Activated naive CD4-positive, alpha-beta T cell treated with Interleukin-2 at 50 U/mL for 16 hours (primary cell): ENCODE data around the gene GLI3.
"Not testable (repeated sequence)": the region's sequence is repeated elsewhere in the genome, so short reads cannot be mapped to it uniquely, and the experiment has no call there.

Experiments
- DNase-seq: peaks from one replicate; pipeline ENCODE4 v3.0.0-alpha.2; 2020

Gene GLI3

DNA sequence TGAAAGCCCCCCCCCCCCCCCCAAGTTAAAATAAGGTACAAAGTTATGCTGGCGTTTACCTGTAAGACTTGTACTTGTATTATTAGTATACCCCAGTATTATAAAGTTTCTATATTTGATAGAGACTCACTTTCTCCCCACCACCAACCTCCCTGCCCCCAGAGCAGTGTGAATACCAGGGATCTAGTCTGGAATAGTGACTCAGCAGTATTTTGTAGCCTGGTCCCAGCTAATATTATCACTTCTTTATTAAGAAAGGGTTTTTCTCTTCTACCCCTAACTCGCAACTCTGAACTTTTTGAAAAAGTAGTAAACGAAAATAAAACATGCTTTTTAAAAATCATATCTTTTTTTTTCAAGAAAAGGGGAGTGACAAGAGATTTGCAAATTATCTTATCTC lies 26.7 kb downstream of the GLI3 start:
- no peak for DNase-seq

DNA sequence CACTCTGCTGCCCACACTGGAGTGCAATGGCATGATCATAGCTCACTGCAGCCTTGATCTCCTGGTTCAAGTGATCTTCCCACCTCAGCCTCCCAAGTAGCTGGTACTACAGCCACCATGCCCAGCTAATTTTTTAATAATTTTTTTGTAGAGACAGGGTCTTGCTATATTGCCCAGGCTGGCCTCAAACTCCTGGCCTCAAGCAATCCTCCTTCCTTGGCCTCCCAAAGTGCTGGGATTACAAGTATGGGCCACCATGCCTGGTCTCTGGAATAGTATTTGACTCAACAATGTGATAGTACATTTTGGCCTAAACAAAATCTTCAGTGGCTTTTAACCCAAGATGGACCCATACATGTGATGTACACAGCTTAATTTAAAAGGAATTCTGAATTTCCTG lies 27.9 kb downstream of the GLI3 start:
- DNase-seq: not testable (repeated sequence)

DNA sequence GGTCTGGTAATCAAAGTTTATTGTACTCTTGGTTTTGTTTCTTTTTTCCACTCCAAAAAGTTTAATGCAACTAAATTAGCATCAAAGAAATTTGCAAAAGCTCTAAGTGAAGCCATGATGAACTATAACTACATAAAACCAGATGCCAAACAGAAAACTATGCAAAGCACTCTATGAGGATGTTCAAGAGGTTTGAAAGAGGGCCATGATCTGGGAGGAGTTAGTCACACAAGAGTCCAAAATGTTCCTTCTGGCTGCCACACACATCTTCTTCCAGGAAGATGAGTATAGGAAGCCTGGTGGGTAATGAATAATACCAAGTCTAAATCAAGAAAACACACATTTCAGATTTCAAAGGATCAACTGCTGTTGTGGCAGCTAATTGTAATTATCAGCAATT lies 28.4 kb downstream of the GLI3 start:
- DNase-seq: no peak

DNA sequence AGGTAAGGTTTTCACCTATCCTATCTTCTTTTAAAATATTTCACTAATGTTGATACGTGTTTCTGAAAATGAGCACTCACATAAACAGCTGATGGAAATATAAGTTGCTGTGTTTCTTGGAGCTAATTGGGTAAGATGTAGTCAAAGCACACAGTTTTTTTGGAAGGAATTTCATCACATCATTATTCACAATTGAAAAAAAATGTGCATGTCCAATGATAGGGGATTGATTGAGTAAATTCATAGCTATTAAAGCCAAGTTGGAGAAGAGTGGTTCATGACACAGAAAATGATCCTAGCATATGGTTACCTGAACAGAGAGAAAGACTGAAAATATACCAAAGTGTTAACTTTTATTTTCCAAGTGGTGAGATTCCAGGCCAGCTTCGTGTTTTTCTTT lies 29.6 kb downstream of the GLI3 start:
- no peak for DNase-seq

DNA sequence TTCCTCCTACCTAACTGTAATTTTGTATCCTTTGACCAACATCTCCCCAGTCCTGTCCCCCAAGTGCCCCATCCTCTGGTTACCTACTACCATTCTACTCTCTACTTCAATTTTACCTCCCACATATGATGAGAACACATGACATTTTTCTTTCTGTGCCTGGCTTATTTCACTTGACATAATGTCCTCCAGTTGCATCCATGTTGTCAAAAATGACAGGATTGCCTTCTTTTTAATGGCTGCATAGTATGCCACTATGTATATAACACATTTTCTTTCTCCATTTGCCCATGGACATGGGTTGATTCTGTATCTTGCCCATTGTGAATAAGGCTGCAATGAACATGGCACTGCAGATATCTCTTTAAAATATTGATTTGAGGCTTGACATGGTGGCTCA lies 33.7 kb downstream of the GLI3 start:
- no peak for DNase-seq

DNA sequence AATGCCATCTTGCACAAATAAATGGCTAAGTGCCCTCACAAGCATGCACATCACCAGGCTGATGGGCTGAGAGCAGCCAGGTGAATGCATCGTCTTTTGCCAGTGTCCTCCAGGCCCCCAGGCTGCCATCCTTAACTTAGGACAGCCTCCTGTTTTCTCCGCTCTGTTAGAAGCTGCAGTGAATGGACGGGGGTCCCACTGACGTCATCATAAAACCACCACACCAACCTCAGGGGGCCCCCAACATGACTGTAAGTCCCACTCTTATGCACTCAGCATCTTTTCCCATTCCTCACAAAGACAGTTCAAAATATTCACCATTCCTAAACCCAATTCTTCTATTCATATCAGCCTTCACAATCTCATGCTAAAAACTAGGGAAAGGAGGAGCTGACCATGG lies 34.4 kb downstream of the GLI3 start:
- DNase-seq: no peak

DNA sequence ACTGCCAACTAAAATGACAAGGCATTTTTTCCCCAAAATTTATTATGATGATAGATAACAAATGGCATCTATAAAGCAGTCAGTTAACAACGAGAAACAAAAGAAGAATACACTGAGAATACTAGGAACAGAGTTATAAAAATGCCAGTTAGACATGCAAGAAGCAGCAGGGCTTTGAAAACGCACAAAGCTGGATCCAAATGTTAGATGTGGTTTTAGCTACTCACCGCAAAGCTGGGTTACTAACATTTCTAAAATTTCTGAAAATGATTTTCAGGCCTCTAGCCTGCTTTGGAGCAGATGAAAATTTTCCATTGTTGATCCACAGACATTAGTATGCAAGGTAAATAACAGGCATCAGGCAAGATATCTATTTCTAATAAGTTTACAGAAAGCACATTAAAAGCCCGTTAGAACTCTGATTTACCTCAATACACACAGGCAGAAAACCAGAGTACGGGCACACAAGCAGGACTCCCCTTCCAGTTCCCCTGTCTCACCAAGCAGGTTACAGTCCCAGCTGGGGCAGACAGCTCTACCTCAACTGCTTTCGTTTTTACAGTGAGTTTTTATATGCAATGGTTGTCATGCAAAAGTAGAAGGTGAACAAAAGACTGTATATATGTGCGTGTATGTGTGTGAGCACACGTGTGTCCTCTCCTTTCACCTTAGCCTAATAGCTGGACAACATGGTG lies 37.9 kb downstream of the GLI3 start:
- DNase-seq: no peak

DNA sequence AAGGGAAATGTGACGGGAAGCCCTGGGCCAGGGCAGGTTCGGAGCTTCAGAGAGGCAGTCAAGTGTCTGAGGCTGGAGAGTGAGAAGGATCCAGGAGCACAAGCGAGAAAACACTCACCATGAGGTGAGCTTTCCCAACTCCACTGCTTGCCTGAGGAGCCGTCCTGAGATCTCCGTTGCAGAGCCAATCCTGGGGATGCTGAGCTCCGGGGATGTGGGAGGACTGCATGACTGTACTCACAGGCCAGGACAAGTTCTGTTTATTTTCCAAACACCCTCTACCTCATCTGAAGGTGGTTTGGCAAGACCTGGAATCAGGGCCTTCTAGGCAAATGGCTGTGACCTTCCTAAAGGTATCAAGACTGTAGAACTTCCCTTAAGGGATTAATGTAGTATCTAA lies 38.7 kb downstream of the GLI3 start:
- no peak for DNase-seq

DNA sequence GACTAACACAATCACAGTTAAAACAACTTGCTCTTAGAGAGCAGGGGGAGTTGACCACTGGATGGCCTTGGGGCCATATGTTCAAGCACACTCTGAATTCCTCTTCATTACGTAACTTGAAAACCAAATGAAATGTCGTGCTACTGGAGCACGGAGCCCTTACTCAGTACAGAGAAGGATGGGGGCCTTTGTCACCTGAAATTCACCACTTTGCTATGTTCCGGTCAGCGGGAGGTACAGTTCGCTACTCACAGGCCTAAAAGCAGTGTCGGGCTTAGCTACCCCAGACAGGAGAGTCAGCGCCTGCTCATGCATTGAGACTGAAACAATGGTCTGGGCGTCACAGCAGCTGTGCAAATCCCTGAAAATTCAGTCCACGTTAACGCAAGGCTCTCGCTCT lies 39.6 kb downstream of the GLI3 start:
- no peak for DNase-seq

DNA sequence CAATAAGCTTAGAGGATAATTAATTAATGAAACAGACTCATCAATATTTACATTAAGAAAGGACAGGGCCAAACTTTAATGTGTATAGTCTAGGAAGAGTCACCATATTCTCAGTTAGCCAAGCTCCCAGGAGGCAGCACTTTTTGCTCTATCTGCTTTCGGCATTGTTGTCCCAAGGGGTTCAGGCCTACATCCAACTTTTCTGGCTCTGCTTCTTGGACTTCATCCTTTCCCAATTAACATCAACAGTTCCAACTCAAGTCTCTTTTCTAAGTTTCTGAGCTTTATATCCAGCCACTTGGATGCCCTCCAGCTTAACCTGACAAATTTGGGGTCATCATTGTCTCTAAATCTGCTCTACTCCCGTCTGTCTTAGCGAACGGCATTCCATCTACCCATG lies 42.8 kb downstream of the GLI3 start:
- no peak for DNase-seq

DNA sequence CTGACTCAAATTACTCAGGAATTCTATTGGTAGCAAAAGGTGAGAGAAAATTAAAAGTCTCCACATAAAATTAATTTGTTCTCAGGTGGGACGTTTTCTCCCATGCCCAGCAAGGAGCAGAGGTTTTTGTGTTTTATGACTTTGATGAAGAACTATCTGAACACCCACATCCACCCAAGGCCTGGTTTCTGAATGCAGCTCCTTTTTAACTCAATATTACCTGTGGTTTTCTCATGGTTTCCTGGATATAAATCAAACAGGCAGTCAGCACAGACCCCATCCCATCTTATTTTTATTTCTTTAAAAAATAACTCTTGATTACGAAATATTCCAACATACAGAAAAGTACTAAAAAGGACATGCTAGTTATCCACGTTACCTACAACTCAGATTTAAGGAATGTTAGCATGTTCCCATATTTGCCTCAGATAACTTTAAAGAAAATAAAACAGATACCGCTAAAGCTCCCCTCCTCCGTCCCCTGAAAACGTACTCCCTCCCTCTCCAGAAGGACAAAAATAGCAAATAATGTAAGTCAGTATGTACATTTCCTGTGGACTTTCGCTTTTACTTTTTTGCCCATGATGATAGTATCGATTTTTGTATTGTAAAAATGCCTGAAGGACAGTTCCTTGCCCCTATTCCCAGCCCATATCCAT lies 43.4 kb downstream of the GLI3 start:
- no peak for DNase-seq

DNA sequence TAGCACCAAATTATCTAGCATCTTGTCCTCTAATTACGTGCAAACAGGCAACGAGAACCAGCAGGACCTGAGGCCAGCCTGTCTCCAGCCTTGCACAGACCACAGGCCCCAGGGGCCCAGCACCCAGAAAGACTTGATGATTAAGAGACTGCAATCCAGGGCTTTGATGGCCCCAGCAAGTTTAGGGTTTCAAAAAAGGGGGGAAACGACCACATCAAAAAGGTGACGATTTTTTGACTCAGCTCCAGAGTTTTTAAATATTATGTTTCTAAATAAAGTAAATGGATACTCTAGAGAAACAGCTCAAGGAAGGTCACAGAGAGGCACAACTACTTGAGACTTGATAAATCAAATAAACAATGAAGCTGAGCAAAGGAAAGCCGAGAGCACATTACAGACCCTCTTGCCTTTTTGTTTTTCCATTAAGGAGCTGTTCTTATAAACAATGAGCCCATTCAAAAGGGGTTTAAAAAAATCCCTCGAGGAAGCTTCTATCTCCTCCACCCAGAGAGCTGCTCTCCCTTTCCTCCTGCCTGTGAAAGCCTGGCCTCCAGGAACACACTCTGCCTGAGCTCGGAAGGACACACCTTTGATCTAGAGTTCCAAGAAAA lies 44.1 kb downstream of the GLI3 start:
- DNase-seq: no peak

DNA sequence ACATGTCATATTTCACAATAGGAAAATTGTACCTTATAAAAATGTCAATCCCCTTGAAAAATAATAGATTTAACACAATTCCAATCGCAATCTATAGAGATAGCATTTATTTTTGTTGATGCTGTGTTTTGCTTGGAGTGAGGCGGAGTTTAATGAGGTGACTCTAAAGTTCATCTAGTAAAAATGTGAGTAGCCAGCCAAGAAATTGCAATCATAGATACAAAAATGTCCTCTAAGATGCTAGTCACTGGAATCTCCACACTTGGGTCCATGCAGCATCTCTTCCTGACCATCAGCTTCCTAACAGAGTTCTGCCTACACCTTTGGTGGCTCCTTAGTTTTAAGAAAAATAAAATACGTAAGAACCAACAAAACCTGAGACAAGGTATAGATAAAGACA lies 44.9 kb downstream of the GLI3 start:
- no peak for DNase-seq

DNA sequence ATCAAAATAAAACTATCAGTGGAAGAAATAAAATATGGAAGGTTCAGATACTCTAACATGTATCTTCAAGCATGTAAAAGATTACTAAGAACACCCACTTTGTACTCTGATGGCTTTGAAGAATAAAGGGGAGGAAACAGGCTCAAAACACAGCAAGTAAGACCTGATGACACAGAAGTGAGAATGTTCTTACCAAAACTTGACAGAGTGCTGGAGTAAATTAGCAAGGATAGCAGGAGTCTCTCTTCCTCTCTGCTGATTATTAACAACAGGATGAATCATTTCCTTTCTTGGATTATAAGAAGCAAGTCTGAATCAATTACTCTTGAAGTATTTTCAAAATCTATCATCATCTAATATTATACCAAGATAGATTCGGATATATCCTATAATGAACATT lies 47.5 kb downstream of the GLI3 start:
- no peak for DNase-seq

DNA sequence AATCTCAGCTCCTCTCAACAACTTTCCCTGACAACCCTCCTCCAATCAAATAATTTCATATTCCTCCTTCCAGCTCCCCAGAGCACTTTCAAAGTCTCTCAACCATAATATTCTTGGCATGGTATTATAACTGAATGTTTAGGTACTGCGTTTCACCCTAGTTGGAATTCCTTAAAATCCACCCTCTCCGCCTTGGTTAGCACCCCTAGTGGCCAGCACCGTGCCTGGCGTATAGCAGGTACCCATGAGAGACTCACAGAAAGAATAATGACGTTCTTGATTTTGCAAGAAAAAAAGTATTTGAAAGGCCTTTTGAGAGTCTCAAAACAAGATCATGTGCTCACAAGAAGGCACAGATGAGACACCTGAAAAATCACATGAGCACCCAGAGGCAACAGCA lies 50.9 kb downstream of the GLI3 start:
- no peak for DNase-seq

DNA sequence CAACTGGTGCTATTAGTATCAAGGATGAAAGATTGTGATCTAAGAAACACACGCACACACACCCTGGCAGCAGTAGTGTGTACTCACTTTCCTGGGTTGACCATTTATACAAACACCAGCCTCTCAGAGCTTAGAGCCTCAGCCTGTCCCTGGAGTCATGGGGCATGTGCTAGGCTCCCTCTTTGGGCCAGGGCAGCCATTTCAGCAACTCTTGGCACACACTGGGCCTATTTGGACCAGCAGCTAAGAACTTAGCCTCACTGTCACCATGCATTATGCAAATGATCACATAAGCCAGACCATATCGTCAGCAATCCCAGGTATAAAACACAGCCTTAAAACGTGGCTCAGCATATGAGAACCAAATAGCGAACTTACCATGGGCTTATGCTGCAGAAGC lies 51.3 kb downstream of the GLI3 start:
- DNase-seq: no peak

DNA sequence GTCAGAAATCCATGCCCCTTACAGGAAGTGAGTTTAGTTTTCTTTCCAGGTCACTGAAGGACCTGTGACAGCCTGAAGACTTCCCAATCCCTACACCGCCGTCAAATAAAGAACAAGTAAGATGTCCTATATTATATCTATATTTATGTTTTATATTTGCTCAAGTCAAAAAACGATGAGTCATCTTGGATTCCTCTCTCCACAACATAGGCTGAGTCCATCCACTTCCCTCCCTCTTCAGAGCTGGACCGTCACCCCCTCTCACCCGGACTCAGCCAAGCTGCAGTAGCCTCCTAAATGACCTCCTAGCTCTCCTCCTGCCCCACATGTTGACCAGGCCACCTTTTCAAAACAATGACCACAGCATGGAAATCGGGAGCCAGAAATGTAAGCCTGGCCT lies 53.5 kb downstream of the GLI3 start:
- DNase-seq: no peak

DNA sequence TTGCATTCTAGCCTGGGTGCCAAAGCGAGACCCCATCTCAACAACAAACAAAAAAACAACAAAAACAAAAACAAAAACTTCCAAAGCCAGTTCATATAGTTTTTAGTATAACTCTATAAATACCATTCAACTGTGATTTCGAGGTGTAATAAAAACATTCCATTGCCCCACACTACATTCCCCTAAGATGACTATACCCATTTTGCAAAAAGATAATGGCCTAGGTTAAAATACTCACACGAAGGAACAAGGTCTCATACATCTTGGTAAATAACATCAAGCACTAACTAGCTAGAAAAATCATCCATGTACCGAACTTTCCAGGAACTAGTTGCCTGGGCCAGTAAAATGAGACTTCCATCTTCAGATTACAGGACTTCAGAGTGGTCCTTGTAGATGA lies 55.4 kb downstream of the GLI3 start:
- no peak for DNase-seq

DNA sequence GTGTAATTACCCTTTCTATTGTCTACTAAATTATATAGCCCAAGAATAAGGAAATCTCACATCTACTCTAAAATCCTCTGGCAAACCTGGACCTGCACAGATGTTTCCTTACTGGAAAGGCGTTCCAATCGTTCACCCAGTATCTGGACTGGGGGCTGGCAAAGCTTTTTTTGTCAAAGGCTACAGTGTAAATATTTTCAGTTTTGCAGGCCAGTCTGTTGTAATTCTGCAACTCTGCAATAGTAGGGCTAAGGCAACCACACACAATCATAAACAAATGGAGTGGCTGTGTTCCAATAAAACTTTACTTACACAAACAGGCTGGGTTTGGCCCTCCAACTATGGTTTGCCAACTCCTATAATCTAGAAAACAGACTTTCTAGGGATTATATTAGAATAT lies 56.2 kb downstream of the GLI3 start:
- DNase-seq: no peak

DNA sequence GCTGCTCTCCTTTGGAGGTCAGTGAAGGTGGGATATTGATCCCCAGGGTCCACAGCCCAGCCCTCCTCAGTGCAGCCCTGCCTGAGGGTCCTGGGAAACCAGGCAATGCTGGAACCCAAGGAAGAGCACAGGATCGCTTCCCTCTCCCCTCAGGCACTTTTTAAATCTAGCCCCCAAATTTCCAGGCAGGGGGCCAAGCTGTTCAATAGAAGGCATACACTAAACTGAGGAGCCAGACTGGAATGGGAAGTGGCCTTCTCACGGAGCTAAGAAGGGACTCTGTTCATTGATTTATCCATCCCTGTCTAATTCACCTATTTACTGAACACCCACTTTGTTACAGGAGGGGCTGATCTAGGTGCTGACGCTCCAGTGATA lies 60.3 kb downstream of the GLI3 start:
- no peak for DNase-seq

DNA sequence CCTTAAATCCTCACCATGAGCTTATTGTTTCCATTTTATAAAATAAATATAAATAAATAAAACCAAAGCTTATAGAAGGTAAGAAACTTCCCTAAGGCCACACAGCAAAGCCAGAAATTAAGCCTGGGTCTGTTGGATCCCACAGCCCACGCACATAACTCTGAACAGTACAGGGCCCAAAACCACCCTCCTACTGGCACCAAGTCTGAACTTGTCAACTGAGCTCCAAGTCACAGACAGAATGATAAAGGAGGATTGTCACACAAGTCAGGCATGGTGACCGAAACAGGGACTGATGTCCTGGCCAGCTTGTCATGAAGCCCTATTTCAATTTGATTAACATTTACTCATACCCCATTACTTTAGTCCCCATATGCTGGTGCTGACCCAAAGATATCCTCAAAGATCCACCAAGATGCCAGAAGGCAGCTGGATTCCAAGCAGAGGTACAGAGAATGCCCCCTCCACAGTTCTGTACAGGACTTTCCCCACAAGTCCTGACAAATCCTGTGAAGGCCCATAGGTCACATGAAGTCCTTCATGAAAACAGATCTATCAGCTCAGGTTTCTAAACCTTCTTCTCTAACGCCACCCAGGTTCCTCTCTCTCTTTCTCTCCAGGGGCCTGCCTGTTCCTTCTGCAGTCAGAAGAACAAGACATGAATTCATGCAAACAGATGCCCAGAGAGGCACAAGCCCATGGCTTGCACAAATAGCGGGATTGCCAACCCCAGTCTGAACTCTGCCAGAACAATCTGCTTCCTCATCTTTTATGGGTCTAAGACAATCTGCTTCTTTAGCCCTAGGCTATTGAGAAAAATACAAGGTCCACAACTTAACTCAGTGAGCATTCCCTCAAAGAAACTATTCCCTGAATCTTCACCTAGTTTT lies 60.9 kb downstream of the GLI3 start:
- DNase-seq: no peak

DNA sequence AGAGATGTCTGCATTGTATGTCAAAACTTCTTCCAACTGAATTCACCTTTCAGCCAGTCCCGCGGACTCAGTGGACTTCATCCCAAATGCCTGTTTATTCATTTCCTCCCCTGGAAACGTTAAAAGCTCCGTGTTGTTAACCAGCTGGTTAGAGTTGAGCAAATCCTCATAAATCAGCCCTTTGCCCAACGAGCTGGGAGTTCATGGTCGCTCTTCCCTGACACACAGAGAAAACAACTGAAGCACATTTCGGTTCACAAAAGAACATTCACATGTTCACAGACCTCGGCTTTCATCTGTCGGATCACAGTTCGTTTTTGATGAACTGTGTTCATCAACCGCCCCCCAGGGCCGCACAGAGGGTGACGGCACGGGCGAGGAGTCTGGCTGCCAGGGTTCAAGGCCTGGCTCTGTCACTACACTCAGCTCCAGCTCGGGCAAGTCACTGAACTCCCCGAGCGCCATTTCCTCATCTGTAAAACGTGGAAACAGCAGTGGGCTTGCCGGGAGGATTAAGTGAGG lies 62.6 kb downstream of the GLI3 start:
- no peak for DNase-seq

DNA sequence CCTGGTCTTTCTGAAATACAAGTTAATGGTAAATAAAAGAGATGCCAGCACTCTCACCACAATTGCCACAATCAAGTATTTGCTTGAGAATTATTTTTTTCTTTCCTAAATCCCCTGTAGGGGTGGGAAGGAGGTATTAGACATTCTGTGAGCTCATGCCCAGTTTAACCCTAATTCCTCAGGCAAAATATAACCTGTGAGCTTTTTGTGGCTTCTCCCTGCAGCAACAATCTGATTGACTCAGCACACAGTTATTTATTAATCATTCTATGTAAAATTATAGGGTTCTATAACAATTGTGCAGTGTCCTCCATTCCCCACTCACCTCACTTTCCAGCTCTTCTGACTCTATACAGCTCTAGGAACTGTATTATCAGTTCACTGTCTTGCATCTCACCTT lies 66.3 kb downstream of the GLI3 start:
- DNase-seq: no peak

DNA sequence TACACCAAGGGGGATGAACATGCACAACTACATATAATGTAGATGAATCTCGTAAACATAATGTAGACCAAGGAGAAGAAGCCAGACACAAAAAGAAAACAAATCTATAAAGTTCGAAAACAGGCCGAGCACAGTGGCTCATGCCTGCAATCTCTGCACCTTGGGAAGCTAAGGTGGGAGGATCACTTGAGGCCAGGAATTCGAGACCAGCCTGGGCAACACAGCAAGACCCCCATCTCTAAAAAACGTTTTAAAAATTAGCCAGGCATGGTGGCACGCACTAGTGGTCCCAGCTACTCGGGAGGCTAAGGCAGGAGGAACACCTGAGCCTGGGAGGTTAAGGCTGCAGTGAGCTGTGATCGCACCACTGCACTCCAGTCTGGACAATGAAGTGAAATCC lies 68.5 kb downstream of the GLI3 start:
- no peak for DNase-seq
